Hematopoietic multipotent progenitor cell treated with erythropoietin and hydrocortisone succinate and interleukin-3 and kit ligand, for 8 days (in vitro differentiated cells): ENCODE measurements around the gene CEP68.
"Not testable (repeated sequence)": the region's sequence is repeated elsewhere in the genome, so short reads cannot be mapped to it uniquely, and the experiment has no call there.

Source experiments
- DNase-seq: peaks from one replicate; pipeline ENCODE4 v3.0.0-alpha.2; 2015

The CEP68 gene

GRCh38 chr2:65093211-65093610 is 37.0 kb downstream of the CEP68 start:
- no peak for DNase-seq

GRCh38 chr2:65096948-65097347 is 40.7 kb downstream of the CEP68 start:
- DNase-seq, result no peak

- no peak for DNase-seq
Measured at GRCh38 chr2:65097844-65098243, 41.6 kb downstream of the CEP68 start.

DNA sequence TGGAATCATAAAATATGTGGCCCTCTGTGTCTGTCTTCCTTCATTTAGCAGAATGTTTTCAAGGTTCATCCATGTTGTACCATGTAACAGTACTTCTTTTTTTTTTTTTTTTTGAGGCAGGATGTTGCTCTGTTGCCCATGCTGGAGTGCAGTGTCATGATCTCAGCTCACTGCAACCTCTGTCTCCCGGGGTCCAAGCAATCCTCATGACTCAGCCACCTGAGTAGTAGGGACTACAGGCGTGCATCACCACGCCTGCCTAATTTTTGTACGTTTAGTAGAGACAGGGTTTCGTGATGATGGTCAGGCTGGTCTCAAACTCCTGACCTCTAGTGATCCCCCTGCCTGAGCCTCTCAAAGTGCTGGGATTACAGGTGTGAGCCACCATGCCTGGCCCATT is 42.5 kb downstream of the CEP68 start:
- DNase-seq, result no peak

GRCh38 chr2:65101071-65101470 is 44.9 kb downstream of the CEP68 start:
- no peak for DNase-seq

- no peak for DNase-seq
Measured at GRCh38 chr2:65103013-65103715, 46.9 kb downstream of the CEP68 start.

DNA sequence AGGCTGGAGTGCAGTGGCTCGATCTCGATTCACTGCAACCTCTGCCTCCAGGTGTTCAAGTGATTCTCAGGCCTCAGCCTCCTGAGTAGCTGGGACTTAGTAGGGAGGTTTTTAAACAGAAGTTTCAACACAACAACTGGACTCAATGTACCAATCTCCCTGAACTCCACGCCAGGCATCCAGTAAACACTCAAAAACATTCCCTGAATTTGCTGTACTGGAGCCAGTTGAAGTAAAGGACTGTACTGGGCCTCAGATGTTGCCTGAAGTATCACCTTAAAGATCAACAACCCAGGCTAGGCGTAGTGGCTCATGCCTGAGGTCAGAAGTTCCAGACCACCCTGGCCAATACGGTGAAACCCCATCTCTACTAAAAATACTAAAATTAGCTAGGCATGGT is 51.3 kb downstream of the CEP68 start:
- no peak for DNase-seq

DNA sequence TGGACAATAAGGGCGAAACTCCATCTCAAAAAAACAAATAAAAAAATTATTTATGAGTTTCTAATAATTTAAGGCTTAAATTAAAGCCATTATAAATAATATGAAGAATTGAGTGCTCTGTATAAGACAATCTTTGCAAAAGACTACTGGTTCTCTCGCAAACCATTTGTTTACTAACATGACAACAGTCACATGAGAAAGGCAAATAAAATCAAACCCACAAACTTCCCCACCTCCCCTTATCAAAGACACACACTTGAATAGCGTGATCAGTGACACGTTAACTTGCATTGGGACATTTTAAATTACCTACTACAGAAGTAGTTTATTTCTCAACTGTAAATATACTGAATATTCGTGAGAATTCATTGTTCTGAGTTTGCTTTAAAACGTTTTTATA is 52.6 kb downstream of the CEP68 start:
- no peak for DNase-seq

DNA sequence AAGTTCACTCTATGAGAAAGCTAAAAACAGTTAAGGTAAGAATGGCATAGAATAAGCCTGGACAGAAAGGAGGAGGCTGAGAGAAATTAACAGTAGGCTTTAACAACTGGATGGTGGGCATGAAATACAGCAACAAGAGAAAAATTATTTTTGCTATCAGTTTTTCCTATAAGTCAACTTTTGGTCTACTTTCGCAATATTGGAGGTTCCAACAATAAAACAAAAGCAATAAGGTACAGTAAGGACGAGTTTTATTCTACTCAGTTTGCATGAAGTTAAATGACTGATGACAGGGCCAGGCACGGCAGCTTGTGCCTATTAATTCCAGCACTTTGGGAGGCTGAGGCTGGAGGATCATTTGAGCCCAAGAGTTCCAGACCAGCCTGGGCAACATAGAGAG is 56.4 kb downstream of the CEP68 start:
- DNase-seq, result no peak

- DNase-seq, result no peak
Measured at GRCh38 chr2:65113229-65113628, 57.0 kb downstream of the CEP68 start.

DNA sequence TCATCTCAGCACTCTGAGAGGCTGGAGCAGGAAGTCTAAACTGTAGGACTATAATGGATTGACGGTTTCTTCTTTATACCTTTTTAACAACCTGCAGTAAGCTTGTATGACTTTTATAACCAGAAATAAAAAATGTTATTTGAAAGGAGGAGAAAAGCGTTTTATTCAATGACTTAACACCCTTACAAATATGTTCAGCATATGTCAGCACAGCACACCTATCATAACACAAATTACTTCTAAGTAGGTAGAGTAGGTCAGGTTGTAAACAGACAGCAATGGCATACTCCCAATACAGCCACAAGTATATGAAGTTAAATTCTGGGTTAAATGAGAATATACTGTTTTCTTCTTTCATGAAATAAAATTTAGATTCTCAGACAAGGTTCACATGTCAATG is 57.6 kb downstream of the CEP68 start:
- DNase-seq, result no peak

DNA sequence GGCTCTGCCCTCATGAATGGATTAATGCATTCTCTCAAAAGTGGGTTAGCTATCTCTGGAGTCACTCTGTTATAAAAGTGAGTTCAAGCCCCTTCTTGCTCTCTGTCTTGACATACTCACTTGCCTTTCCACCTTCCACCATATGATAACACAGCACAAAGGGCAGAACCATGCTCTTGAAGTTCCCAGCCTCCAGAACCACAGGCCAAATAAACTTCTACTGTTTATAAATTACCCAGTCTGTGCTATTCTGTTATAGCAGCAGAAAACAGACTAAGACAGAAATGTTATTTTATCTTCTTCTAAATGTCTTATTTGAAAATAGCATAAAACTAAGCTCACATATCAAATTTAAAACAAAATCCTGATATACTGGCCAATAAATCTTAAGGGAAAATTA is 58.7 kb downstream of the CEP68 start:
- no peak for DNase-seq

DNA sequence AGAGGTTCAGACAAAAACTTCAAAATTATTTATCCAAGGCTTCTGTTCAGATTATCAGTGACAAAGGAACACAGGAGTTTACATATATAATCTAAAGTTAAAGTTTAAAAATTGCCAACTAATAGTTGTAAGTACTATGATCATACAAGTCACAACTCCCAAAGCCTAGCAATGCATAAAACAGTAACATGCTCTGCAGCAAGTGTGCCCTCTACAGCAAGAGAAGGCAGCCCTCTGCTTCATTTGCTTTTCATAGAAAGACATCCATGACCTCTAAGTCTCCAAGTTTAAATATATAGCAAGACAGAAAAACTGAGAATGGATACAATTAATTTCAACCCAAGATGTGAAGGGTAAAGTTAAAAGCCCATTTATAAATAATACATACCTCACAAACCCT is 60.4 kb downstream of the CEP68 start:
- no peak for DNase-seq

- no peak for DNase-seq
Measured at GRCh38 chr2:65120990-65121693, 64.9 kb downstream of the CEP68 start.

DNA sequence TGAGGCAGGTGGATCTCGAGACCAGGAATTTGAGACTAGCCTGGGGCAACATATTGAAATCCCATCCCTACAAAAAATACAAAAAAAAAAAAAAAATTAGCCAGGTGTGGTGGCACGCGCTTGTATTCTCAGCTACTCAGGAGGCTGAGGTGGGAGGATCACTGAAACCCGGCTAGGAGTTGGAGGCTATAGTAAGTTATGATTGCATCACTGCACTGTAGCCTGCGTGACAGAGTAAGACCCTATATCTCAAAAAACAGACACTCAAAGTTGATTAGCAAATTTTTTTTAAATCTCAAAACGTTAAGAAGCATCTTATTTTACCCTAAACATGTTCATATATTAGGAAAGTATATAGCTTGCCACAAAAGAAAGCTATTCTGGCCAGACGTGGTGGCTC is 66.1 kb downstream of the CEP68 start:
- no peak for DNase-seq

DNA sequence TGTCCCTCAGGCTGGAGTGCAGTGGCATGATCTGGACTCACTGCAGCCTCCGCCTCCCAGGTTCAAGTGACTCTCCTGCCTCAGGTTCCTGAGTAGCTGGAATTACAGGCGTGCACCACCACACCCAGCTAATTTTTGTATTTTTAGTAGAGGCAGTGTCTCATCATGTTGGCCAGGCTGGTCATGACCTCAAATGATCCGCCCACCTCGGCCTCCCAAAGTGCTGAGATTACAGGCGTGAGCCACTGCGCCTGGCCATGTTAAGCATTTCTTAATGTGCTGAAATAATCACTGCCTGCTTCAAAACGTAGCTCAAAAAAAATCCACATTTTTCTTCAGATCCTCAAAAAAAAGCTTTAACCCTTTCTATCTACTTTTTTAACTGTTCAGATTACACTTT is 69.2 kb downstream of the CEP68 start:
- DNase-seq, result not testable (repeated sequence)

DNA sequence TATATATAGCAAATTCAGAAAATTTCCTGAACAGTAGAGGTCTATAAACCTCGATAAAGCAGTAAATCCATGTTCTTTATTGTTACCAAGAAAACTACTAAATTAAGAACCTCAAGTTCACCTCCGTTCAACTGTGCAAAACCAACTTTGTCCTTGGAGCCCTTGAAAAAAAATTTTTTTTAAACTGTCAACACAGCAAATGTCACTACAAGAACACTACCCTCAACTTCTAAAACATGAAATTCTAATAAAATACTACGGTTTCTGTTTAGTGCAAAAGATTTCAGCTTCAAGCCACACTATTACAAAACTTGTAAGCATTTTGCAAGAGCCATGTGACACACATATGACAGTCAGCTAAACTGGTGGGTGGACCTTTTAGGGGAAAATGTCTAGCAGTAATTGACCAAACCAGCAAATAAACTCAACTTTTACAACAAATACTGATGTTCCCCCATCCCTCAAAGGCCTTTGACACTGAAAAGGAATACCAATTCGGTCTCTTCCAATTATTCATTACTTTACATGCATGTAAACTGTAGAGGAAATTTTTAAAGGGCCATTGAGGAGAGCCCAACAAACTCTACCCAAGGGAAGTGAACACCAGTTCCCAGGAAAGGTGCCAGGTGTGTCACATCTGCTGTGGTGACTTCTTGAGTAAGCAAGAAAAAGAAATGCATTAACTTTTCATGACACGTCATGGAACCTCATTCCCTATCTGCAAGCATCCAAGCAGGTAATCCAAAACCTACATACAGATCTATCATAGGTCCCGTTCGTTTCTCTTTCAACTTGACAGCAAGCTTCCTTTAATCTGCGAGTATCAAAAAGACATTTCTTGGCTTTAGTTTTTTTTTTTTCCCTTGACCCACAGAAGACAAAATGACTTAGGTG is 72.3 kb downstream of the CEP68 start:
- DNase-seq, result no peak

DNA sequence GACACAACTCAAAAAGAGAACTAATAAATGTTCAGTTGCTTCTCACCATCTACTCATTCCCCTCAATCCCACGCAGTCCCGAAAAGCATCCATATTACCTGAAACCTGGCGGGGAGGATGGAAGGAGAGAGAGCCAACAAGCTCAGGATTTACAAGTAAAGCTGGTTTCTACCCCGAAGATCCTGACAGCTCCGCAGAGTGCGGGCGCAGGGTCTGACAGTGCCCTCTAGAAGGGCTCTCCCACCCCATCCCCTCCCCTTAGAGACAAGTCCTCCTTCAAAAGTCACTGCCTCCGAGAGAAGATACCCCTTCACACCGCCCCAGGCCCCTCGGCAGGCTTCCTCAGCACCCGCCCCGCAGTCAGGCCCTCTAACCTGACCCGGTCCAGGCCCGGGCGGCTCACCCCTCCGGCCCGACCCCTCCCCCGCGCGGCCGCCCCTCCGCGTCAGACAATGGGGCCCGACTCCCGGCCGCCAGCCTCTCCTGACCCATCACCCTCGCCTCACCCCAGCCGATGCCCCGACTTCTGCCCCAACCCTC is 73.1 kb downstream of the CEP68 start:
- no peak for DNase-seq

DNA sequence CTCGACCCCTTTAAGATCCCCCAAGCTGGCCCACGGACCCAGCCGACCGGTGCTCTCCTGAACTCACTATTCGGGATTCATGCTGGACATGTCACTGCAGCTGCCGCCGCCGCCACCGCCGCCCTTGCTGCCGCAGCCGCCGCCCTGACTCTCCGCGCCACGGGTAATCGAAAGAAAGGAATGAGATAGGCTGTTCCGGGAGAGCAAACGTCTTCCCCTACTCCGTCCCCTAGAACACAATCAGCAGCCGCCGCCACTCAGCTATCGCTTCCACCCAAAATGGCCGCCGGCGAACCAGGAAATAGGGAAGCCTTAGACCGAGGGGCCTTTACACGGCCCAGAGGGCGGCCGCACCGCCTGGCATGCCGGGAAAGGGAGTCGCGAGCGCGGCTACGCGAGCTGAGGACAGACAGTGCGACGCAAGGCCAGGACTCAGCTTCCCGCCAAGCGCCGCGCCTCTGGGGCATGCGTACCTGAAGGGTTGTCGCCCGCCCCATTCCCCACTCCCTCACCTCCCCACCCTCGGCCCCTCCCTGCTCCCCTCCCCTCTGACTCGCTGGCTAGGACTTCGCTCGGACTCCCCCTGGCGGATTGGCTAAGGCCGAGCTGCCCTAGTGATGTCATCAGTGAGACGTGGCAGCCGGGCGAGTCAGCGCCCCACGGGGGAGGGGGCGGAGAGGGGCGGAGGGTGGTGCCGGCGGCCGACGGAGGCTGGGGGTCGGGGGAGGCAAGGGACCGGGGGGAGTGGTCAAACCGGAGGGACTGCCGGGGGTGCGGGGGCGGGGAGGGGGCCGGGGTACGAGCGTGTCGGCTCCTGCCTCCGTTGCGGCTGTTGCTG is 73.8 kb downstream of the CEP68 start, which contains the start of gene RAB1A:
Gene RAB1A (minus strand): TSS at position 281 of the 838 bp plus-strand sequence. CDS start 191 bp downstream, at position 90.
- DNase-seq, result peak; percentile 99

DNA sequence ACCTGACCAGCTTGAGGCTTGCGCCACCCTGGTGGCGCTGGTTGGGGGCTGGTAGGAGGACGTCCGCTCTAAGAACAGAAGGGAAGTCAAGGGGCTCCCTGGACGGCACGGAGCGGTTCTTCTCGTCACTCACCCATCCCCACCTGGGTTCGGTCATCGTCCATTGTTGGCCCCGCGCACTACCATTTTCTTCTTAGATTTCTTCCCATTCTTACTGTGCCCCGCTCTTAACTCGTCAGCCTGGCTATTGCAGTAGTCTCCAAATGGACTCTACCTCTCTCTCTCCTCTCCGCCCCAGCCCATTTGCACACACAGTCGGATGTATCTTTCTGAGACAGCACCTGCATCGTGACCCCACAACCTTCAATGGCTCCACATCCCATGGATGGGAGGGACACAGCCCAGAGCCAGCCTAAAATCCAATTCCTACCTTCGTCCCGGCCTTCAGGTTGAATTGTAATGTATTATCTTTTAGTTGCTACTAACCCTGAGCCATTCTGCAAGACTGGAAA is 74.5 kb downstream of the CEP68 start:
- peak; percentile 45 for DNase-seq

DNA sequence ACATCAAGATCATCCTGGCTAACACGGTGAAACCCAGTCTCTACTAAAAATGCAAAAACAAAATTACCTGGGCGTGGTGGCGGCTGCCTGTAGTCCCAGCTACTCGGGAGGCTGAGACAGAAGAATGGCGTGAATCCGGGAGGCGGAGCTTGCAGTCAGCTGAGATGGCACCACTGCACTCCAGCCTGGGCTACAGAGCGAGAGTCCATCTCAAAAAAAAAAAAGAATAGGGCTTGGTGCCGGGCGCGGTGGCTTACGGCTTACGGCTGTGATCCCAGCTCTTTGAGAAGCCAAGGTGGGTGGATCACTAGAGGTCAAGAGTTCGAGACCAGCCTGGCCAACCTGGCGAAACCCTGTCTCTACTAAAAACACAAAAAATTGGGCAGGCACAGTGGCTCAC is 76.7 kb downstream of the CEP68 start:
- DNase-seq, result not testable (repeated sequence)

- DNase-seq, result no peak
Measured at GRCh38 chr2:65133626-65134025, 77.4 kb downstream of the CEP68 start.
